Right lobe of liver (tissue), 4 donors: Measurements from ENCODE around the gene KCMF1.

Source experiments
- POLR2A ChIP-seq: fragments of 450-650 bp; IDR thresholded peaks from one replicate; pipeline ENCODE4 v1.6.1; 2017; ENCODE audit warnings: antibody characterized with exemption, mild to moderate bottlenecking
- TF ChIP-seq, protein P1 (sequence below), 4 donors: fragments of 200-600 bp in 3 of 4; fragments of 450-650 bp in 1 of 4; IDR thresholded peaks; one replicate each; pipeline versions ENCODE4 v1.5.1 to v1.8.0; 2016 to 2022; ENCODE audit warnings: antibody characterized with exemption in 4 of 4, mild to moderate bottlenecking in 2 of 4
- donor health status: DM: no; HTN: no; CAD: no.
- donor health status: DM: no; HTN: no; CAD: no.
- donor health status: DM: no; HTN: yes; CAD: no.

DNA sequence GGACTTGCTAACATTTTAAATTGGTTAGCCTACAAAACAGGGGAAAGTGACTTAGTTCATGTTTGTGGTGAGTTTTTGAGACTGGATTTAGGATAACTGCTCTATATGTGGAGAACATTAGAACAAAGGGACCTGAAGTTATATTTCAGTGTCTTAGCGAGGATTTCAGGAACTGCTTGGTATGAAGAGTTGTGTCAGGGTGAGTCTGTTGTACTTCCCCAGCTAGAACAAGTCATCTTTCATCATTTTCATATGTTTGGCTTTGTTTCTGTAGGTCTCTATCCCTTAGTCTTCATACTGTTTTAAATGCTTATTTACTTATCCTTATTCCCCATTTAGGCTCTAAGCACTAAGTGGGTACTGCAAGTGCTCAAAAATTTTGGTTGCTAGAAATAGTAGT, 41.9 kb downstream of the KCMF1 start:
- TF ChIP-seq POLR2A, result no peak
- TF ChIP-seq, protein P1, sequence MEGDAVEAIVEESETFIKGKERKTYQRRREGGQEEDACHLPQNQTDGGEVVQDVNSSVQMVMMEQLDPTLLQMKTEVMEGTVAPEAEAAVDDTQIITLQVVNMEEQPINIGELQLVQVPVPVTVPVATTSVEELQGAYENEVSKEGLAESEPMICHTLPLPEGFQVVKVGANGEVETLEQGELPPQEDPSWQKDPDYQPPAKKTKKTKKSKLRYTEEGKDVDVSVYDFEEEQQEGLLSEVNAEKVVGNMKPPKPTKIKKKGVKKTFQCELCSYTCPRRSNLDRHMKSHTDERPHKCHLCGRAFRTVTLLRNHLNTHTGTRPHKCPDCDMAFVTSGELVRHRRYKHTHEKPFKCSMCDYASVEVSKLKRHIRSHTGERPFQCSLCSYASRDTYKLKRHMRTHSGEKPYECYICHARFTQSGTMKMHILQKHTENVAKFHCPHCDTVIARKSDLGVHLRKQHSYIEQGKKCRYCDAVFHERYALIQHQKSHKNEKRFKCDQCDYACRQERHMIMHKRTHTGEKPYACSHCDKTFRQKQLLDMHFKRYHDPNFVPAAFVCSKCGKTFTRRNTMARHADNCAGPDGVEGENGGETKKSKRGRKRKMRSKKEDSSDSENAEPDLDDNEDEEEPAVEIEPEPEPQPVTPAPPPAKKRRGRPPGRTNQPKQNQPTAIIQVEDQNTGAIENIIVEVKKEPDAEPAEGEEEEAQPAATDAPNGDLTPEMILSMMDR (IDR thresholded peaks at IDR 0.05), result no peak
